Activated CD4-positive, alpha-beta T cell treated with anti-CD3 and anti-CD28 coated beads, Interleukin-10, Interleukin-2, amounts not matched to agents 100 ng/mL and 50 ng/mL, durations not matched to agents 16 hours and 8 hours (primary cell): Measurements from ENCODE around the gene SUSD2.
A peak's percentile ranks its signal among the peaks of the same experiment; 100 is the strongest.

Experiments used
- DNase-seq: peaks from one replicate; pipeline ENCODE4 v3.0.0-alpha.2; 2020

The SUSD2 gene

DNA sequence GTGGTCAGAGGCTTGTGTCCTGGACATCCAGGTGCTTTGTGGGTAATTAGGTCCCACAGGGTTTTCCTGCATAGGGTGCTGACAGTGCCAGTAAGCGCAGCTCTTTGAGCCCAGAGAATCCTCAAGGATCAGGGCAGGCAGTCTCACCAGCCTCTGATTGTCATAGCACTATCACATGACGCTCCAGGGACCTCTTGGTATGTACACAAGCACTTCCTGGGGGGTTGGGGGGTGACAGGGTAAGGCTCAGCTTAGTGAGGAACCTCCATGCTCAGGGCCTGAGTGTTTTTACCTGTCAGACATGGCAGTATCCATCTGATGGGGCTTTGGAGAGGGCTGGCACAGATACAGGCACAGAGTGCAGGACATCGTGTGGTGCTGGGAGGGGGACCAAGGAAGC is 27.9 kb upstream of the SUSD2 start:
- DNase-seq: peak; percentile 42

DNA sequence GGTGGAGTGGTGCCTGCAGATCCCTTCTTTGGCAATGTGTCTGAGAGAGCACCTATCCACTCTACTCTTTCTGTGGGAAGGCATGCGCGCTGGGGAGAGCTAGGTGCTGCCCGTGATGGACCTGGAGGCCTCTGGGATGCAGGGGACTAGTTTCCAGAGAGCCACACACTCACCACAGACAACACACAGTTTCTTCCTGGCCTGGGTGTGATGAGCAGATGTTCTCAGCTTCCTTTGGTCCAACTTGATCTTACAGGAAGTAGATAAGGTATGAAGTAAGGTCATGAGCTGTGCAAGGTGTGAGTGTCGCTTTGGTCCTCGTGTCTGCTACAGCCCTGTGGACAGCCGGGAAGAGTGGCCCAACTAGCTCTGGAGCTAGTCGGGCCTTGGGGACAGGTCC is 27.3 kb upstream of the SUSD2 start:
- DNase-seq: peak; percentile 32

DNA sequence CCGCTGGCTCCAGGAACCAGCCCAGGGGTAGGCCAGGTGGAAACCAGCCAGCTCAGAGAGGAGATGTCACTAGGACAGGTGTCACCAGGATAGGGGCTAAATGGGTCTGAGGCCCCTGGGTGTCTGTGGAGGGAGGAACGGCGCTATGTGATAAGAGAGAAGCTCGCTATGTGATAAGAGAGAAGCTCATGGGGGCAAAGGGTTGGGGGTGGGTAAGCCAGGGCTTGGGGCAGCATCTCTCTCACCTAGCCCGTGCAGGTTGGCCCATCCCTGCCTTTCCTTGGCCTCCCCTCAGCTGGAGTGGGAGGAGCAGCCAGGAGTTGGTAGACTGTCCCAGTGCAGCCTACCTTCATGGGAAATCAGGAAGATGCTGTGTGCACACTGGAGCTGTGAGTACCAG is 26.5 kb upstream of the SUSD2 start:
- DNase-seq: no peak

DNA sequence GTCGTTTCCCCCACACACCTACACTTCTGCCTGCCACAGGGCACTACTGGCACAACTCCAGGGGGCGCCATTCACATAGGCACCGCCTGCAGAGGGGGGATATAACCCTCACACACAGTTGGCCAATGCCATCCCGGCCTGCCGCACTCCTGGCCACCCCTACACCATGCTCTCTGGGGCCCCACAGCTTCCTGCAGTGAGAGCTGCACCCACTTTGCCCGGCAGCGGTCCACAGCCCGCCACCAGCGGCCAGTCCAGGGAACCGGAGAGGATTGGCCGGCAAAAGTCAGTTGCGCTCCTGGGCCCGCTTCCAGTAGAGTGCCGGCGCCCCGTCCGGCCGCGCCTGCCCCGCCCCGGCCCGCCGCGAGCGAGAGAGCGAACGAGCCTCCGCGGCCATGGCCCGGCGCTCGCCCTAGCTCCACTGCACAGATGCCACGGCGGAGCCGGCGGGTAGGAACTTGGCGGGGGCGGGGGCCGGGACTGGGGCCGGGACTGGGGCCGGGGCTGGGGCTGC is 25.6 kb upstream of the SUSD2 start:
- DNase-seq: peak; percentile 74

DNA sequence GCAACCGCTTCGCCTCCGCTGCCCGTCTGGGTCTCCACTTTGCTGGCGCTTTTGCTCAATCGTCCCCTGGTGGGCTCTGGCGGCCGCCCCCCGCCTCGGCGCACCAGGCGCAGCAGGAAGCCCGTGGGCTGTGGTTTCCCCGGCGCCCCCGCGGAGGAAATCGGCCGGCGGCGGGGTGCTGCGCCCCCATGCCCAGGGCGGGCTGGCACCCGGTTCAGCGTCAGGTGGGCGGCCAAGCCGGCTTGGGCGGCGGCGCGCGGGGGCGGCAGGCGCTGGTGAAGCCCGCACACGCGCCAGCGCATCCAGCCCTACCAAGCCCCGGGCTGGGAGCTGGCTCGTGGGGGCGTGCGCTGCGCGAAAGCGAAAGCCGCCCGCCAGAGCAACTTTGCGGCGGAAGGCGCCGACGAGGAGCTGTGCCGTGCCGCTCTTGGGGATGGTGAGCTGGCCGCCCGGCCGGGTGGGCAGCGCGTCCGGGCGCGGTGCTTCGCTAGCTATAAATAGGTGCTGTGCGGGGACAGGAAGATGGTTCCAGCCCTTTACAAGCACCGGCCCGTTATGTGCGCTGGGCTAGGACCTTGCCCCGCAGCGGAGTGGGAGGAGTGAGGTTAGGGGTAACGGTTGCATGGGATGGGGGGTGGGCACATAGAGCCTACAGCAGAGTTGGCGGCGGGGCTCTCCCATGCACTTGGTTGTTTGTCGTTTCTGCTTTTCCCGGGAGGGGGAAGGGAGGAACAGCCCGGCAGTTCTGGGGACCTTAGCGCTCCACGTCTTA is 25.0 kb upstream of the SUSD2 start:
- peak; percentile 70 for DNase-seq

DNA sequence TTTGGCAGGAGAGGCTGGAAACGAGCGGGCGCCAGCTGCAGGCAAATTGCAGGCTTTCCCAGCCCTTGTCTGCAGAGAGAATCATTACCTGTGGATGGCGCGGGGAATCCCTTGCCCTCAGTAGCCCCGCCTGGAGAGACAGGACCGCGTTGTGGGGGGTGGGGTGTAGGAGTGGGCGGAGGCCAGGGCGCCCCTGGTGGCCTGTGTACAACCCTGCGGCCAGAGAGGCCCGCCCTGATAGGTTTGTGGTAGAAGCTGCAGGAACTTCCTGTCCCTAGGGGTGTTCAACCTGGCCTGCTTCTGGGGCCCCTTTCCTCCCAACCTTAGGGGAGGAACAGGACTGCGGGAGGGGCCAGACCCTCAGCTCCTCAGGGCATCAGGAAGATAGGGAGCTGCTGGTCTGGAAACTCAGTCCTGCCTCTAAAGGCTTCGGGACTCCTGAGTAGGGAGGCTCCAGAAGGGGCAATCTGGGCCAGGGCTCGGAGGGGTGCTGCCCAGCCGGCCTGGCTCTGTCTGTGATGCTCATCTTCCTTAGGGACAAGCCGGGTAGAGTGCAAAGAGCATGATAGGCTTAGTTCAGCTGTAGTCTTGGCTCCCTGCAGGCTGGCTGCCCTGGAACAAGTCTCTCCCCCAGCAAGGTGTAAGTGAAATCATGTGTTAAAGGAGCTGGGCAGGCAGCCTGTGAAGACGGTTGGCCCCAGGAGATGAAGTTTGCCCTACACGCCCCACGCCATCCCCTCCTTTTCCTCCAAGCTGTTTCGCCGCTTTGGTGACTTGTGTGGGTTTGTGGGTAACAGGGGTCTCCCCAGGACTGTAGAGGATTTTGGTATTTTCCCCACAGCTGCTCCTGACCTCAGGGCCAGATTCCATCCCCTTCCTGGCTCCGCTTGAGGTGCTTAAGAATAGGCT is 24.1 kb upstream of the SUSD2 start:
- peak; percentile 95 for DNase-seq

DNA sequence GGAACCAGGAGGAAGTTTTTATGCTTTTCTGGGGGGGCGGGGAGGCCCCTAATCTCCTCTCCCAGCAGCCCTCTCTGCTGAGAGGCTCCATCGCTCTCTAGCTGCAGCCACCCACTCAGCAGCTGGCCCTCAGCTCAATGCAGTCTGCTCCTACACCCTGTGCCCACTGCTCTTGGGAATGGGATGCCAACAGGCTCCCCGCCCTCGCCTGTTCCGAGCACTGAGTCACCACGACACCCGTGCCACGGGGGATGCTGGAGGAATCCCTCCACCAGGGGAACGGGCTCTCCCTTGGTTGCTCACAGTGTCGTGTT is 23.5 kb upstream of the SUSD2 start:
- no peak for DNase-seq

- DNase-seq: no peak
Measured at GRCh38 chr22:24159650-24160049, 21.6 kb upstream of the SUSD2 start.

- DNase-seq: no peak
Measured at GRCh38 chr22:24160546-24160945, 20.7 kb upstream of the SUSD2 start.

- DNase-seq: no peak
Measured at GRCh38 chr22:24161485-24161884, 19.8 kb upstream of the SUSD2 start.

DNA sequence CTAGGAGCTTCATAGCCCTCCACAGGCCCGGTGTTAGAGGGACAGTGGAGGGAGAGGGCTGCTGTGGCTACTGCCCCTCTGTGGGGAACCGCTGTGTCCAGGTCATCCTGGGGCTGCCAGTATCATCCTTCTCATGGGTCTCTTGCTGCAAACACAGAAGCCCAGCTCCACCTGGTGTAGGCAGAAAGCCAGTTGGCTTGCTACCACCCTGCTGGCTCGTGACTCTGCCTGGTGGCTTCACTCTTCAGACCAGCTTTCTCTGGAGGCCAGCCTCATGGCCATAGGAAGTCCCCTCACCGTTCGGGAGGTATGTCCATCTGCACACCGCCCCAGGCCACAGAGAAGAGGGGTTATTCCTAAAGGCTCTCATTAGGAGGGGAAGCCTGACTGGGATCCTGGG is 19.4 kb upstream of the SUSD2 start:
- DNase-seq: no peak

DNA sequence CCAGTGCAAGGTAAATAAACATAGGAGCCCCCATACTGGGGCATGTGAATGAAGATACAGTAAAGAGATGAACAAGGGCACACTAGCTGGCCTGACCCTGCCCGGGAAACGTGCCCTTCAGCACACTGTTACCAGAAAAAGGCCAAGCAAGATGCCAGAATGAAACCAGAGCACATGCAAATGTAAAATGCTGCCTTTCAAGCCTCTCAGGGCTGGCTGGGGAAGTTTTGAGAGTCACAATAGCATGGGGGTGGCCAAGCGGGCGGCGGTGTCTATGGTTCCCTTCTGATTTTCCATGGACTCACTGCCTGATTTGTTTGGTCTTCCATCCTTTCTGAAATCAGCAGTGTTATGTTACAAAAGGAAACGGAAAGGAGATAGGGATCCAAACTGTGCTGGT is 18.9 kb upstream of the SUSD2 start:
- no peak for DNase-seq

- DNase-seq: no peak
Measured at GRCh38 chr22:24164243-24164642, 17.0 kb upstream of the SUSD2 start.

DNA sequence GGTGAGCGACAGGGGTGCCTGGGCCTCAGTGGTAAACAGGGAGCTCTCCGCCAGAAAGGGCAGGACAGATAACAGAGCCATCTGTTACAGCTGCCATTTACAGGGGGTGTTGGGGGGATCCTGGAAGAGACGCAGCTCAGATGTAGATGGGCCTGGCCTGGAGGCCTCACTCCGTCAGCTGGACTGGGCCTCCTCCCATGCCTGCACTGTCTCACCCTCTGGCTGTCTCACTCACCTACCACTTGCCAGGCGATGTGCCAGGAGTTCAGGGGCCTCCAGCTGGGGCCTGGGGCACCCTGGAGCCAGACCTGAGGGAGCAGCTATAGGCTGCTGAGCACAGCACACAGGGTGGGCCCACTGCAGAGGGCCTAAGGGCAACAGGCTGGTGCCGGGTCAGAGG is 16.3 kb upstream of the SUSD2 start:
- DNase-seq: no peak

- no peak for DNase-seq
Measured at GRCh38 chr22:24165673-24166072, 15.6 kb upstream of the SUSD2 start.

DNA sequence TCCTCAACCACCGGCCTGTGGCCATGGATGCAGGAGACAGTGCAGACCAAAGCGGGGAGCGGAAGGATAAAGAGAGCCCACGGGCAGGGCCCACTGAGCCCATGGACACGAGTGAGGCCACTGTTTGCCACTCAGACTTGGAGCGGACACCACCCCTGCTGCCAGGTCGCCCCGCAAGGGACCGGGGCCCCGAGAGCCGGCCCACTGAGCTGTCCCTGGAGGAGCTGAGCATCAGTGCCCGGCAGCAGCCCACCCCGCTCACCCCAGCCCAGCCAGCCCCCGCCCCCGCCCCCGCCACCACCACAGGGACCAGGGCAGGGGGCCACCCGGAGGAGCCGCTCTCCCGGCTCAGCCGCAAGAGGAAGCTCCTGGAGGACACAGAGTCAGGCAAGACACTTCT is 14.5 kb upstream of the SUSD2 start:
- no peak for DNase-seq

DNA sequence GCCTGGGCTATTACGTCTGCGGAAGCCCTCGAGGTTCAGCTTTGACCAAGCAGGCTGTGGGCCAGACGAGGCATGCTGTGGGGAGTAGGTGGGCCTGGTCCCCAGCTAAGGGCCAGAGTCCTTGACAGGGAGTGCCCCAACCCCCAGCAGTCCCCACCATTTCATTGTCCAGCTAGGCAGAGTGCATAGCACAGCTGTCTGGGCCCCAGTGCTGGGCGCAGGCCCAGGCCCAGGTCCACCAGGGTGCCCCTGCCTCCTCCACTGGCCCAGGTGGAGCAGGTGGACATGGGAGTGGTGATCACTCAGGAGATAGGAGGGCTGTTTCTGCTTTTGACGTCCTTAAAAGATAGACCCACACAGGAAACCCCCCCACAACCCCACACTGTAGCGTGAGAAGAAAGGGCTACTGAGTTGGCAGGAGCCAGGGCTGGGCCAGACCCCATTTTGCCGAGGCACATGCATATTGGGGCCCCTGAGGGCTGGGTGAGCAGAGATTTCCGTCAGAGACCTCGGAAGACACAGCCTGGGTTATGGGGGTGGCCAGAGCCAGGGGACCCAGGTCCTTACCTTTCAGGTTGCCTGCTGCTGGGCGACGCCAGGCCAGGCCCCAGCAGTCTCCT is 11.7 kb upstream of the SUSD2 start:
- DNase-seq: no peak

DNA sequence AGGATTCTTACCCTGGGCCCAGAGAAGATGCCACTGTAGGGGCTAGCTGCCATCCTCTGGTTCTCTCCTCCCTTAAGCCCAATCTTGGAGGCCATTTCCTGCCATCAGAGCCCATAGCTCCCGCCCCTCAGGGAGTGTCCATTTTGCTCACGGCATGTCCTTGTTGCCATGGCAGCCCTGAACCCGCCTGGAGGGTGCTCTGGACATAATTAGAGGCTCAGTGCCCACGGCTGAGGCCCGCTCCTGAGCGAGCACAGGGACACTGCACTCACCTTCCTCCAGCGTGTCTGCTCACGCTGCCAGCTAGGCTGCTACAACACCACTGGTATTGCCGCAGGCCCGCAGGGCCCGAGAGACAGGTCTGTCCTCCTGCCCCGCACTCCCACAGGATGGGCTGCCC is 11.1 kb upstream of the SUSD2 start:
- DNase-seq: no peak

- DNase-seq: no peak
Measured at GRCh38 chr22:24170632-24171031, 10.7 kb upstream of the SUSD2 start.

DNA sequence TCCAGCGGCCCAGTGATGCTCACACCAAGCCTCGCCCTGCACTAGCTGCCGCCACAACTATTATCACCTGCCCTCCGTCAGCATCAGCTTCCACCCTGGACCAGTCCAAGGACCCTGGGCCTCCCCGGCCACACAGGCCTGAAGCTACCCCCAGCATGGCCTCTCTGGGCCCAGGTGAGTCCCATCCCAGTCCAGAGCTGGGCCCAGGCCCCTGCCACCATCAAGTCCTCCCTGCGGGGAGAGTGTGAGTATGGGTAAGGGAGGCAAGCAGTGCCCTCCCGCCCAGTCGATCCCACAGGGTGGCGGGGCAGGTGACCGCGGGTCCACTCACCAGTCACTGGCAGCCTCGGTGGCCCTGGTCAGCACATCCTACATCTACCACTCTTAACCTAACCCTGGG is 9.5 kb upstream of the SUSD2 start:
- no peak for DNase-seq

DNA sequence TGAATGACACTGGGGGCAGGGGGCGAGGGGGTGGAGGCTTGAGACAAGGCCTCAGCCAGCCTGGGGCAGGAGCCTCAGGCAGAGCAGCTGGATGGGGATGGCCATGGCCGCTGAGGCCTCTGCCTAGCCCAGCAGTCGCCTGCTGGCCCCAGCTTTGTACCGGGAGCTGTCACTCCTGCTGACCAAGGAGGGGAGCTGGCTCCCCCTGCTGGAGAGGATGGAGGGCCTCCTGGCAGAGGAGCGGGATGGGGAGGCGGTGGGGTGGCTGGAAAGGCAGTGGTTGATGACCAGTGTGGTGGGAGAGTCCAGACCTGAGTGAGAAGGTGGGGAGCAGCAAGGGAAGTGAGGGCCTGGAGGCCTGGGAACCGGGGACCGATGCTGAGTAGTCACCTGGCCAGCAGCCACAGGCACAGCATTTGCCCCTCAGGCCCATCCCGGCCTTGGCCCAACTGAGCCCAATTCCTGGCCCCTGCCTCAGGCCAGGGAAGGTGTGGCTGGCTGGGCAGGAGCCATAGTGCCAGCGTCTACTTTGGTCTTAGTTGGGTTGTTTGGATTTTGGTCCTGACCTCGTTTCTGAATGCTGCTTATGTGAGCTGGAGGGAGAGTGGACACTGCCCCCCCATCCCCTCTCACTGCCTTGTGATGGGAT is 6.0 kb upstream of the SUSD2 start:
- peak; percentile 72 for DNase-seq

- DNase-seq: no peak
Measured at GRCh38 chr22:24176040-24176439, 5.2 kb upstream of the SUSD2 start.

DNA sequence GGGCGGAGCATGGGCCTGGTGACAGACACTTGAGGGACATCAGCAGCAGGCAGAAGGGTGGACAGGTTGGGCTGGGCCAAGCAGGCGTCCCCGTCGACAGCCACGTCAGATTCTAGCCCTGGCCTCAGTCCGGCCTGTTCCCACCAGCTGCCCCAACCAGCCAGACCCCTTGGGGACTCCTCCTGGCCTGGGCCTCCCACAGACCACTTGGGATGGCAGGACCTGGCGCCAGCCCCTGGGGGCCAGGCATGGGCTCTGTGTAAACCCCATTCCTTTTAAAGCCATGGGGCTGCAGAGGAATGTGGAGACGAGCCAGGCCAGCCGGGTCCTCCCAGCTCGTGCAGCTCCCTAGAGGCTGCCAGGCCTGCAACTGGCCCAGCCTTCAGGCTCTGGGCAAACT is 4.7 kb upstream of the SUSD2 start:
- no peak for DNase-seq
